Body of pancreas (tissue), 4 donors: Measurements from ENCODE around the gene OSCP1.
A peak's percentile ranks its signal among the peaks of the same experiment; 100 is the strongest.

Source experiments
- CTCF ChIP-seq, 7 experiments: fragments of 450-650 bp in 4 of 7; fragments of 200-600 bp in 3 of 7; sonication (generic) in 3 of 7; IDR thresholded peaks; one replicate each; pipeline ENCODE4 v1.5.1; 2016 to 2019; ENCODE audit warnings: antibody characterized with exemption in 7 of 7
- POLR2A ChIP-seq, 3 donors: fragments of 450-650 bp; IDR thresholded peaks; one replicate each; pipeline ENCODE4 v1.6.1; 2016; ENCODE audit warnings: antibody characterized with exemption in 3 of 3, mild to moderate bottlenecking in 2 of 3

GRCh38 chr1:36463803-36464604 lies 13.8 kb upstream of the OSCP1 start, which contains the start of gene MRPS15:
- TF ChIP-seq CTCF (IDR thresholded peaks at IDR 0.05) (no peak), POLR2A (IDR thresholded peaks at IDR 0.05) (peak; percentile 66 to 87 (median 78))
